Endothelial cell of hepatic sinusoid (primary cell): ENCODE results near the gene FBRSL1.
"Not testable (repeated sequence)": the region's sequence is repeated elsewhere in the genome, so short reads cannot be mapped to it uniquely, and the experiment has no call there.

Experiments
- in situ Hi-C: cut with HindIII; loops from 2 replicates; pipeline ENCODE4 v1.10.0; 2017; ENCODE audit warnings: low sequenced_read_pairs

Gene FBRSL1

DNA sequence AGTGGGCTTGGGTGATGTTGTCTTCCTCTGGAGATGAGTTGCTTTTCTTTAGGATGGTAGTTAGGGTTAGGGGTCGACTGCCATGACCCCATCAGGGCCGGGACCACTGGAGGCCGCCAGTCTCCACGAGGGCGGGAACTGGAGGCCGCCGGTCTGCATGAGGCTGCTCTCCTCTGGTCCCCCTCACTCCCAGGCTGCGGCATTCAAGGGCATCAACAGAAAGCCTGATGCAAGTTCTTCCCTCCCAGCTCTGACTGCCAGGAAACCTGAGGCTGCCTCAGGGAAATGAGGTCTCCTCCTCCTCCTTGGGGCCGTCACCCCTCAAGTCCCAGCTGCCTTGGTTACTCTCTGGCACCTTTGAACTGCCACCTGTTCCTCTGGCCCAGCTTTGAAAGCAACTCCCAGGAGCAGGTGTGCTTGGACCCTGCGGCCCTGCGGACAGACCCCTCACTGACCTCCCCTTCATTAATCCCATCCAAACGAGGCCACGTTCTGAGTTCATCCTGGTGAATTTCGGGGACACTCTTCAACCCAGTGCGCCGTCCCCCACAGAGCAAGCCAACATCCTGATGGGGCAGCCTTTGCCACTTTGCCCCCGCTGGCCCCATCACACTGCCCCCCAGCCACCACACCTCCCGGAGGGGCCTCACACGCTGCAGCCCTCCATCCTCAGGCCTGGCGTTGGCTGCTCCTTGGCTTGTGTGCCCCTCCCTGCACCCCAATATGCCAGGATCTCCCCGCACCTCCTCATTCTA, 37.2 kb upstream of the FBRSL1 start:
- in situ Hi-C loops = no loop called here

- in situ Hi-C loops = no loop called here
Observed at GRCh38 chr12:132453361-132454192, 36.4 kb upstream of the FBRSL1 start.

DNA sequence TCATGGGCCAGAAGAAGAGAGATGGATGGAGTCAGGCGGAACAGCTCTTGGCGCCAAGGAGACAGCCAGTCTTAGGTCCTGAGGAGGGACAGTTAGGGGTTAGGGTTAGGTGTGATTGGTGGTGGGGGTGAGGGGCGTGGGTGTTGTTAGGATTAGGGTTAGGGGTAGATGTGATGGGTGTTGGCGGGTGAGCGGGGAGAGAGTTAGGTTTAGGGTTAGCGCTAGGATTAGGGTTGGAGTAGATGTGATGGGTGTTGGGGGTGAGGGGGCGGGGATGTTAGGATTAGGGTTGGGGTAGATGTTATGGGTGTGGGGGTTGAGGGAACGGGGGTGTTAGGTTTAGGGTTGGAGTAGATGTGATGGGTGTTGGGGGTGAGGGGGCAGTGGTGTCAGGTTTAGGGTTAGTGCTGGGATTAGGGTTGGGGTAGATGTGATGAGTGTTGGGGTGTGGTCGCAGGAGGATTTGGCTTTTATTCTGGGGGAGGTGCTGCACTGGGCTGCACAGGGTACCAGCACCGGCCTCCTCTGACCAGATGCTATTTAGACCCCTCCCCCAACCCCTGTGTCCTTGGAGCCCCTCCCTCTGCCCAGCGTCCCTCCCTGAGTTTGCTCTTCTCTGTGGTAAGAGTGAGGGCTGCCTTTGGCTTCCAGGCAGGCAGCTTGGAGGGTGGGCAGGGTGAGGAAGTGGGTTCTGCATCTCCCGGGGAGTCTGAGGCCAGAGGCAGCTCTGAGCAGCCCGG, 35.6 kb upstream of the FBRSL1 start:
- in situ Hi-C loops = no loop called here

GRCh38 chr12:132454933-132455418, 35.0 kb upstream of the FBRSL1 start:
- in situ Hi-C loops = no loop called here

DNA sequence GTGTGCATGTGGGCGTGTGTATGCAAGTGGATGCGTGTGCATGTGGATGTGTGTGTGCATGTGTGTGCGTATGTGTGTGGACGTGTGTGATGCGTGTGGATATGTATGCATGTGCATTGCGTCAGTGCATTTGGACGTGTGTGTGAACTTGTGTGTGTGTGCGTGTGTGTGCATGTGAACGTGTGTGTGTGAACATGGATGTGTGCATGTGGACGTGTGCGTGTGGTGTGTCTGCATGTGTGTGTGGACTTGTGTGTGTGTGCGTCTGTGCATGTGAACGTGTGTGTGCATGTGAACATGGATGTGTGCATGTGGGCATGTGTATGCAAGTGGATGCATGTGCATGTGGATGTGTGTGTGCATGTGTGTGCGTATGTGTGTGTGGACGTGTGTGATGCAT, 34.4 kb upstream of the FBRSL1 start:
- in situ Hi-C loops = no loop called here

GRCh38 chr12:132456186-132456943, 33.6 kb upstream of the FBRSL1 start:
- in situ Hi-C loops = no loop called here

DNA sequence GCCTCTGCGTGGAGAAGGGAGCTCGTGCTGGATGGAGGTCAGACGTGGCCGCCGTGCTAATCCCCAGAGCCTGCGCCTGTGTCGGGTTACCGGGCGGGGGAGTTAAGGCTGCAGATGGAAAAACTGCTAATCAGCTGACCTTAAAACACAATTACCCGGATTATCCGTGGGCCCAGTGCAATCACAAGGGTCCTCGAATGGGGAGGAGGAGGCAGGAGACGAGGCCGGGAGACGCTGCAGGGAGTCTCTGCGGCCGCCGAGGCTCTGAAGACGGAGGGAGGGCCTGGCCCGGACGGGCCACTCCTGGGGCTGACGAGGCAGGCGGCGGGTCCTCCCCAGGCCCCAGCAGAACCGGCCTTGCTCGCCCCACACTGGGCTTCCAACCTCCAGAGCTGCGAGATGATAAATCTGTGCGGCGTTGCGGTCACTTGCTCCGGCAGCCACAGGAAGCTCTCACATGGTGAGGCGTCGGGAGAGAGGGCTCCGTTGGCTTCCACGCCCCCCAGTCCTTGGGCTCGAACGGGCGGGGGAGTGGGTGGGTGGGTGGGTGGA, 32.9 kb upstream of the FBRSL1 start:
- in situ Hi-C loops = no loop called here

DNA sequence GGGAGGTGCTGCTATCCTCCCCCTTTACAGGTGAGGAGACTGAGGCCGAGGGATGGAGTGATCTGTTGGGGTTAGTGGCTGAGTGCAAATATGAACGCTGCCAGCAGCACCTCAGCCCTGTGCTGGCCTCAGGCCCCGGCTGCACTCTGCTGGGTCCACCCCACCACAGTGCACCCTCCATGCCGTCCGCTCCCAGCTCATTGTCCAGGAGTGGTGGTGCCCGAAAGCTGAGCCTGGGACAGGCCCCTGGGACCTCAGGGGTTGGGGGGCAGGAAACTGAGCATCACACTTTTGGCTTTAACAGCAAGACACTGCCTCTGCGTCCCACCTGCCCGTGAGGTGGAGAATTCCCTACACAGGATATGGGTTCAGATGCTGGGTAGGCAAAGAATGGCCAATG, 31.5 kb upstream of the FBRSL1 start:
- in situ Hi-C loops = no loop called here

GRCh38 chr12:132458846-132459641, 30.9 kb upstream of the FBRSL1 start:
- in situ Hi-C loops = no loop called here

DNA sequence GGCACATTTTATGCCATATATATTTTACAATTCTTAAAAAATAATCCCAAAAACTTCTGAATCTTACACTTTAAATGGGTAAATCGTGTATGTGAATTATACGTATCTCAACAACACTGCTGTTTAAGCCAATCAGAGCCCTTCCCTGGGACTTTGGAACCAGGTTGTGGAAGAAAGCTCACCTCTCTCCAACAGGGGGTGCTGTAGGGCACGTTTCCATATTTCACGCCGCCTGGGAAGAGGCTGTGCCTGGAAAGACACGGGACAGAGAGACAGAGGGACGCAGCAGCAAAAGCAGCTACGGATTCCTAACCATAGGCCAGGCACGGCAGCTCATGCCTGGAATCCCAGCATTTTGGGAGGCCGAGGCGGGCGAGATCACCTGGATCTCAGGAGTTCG, 29.4 kb upstream of the FBRSL1 start:
- in situ Hi-C loops = no loop called here

DNA sequence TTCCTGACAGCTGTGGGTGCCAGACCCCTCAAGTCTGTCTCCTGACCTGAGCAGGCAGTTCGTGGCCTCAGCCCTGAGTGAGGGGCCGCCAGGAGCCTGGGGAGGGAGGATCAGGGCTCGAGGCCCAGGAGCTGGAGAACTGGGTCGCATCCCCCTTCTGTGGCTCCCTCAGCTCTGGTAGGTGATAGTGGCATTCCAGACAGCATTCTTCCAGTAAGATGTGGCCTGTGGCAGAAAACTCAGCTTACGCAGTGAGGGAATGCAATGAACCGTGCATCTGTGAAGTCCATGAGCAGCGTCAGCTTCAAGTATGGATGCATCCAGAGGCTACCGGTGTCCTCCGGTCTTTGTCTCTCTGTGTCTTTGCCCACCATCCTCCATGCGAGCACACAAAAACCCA, 28.4 kb upstream of the FBRSL1 start:
- in situ Hi-C loops = no loop called here

- in situ Hi-C loops = no loop called here
Observed at GRCh38 chr12:132462788-132463187, 27.2 kb upstream of the FBRSL1 start.

DNA sequence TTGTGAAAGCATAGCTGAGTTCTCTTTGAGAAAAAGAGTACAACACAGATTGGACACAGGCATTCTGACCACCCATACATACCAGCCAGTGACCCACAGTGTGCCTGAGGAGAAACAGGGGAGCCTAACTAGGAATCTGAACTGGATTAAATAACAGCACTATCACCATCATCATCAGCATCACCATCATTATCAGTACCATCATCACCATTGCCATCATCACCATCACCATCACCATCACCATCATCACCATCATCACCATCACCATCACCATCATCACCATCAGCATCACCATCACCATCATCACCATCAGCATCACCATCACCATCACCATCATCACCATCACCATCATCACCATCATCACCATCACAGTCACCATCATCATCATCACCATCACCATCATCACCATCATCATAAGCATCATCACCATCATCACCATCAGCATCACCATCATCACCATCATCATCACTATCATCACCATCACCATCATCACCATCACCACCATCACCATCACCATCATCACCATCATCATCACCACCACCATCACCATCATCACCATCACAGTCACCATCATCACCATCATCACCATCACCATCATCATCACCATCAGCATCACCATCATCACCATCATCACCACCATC, 26.5 kb upstream of the FBRSL1 start:
- in situ Hi-C loops = not testable (repeated sequence)

DNA sequence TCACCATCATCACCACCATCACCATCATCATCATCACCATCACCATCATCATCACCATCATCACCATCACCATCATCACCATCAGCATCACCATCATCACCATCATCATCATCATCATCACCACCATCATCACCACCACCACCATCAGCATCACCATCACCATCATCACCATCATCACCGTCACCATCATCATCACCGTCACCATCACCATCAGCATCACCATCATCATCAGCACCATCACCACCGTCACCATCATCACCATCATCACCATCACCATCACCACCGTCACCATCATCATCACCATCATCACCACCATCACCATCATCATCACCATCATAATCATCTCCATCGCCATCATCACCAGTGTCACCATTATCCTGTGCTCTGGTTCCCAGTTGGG, 25.6 kb upstream of the FBRSL1 start:
- in situ Hi-C loops = not testable (repeated sequence)

DNA sequence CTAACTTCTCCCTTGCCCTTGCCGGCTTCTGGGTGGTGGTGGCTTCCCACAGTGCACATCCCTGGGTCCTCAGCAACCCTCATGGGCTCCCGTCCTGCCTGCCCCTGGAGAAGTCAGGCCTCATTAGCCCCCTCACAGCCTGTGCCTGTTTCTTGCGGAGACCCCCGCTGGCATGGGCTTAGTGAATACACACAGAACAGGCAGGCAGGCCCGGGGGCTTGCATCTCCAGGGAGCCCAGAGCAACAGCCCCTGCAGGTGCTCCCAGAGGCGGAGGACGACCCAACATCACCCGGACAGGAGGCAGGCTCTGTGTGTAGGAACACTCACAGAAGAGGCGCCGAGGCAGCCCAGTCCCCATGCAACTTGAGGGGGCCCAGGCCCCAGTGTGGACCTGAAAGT, 25.1 kb upstream of the FBRSL1 start:
- in situ Hi-C loops = no loop called here

DNA sequence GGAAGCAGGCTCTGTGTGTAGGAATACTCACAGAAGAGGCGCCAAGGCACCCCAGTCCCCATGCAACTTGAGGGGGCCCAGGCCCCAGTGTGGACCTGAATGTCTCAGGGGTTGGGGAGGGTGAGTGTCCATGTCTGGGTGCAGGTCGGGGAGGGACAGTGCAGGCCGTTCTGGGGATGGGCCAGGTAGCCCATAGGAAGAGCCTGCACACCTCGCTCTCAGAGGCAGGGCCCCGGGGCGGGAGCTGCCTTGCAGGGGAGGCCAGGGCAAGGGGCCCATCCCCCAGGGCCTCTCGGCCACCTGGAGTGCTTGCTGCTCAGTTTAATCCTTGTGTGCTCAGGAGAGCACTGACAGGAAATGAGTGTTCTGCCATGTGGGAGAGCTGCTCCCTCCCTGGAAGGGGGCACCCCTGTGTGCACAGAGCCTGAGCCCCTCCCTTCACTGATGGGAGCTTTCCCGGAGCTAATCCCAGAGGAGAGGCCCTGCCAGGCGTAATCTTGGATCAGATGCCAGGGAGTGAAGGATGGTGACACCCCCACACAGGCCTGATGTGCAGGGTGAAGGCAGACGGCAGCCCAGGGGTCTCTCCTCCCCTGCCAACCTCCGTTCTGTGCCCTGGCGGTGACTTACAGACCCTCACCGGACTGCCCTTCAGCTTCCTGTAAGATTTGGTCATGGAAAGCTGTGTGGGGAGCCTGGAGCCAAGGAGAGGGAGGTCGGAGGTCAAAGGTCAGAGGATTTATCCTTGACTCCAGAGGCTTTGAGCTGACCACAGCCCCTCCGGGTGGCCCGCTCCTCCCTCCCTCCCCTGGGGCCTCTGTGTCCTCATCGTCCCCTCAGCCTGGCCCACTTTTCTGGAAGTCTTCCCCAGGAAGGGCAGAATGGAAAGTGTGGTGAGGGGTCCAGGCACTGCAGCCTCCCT, 24.4 kb upstream of the FBRSL1 start:
- in situ Hi-C loops = no loop called here

- in situ Hi-C loops = no loop called here
Observed at GRCh38 chr12:132466241-132467201, 23.4 kb upstream of the FBRSL1 start.
